Measurements from ENCODE around the gene NPHP4.

The NPHP4 gene

GRCh38 chr1:5986018-5986417, 6.2 kb downstream of the NPHP4 start:
- Histone ChIP-seq H2AK5ac (ENCODE audit: low read length) (no peak overlapping the region), H2BK120ac (ENCODE audit: low read depth, low read length) (no peak overlapping the region), H3K79me1 (ENCODE audit: low read length) (peaks cover 2% of the 10 kb centered on the region), H3K79me2 (ENCODE audit: control insufficient read depth, insufficient read depth, low read length) (no peaks in the 10 kb centered on the region), H3K27me3 (ENCODE audit: insufficient read depth, low read length, poor library complexity) (peaks cover 2% of the 10 kb centered on the region), H3K56ac (ENCODE audit: low read length) (no peak overlapping the region), H3K9ac (ENCODE audit: low read length) (no peak overlapping the region), H3K18ac (ENCODE audit: low read length) (no peak overlapping the region), H2BK5ac (ENCODE audit: low read length) (no peak overlapping the region), H3K36me3 (ENCODE audit: control insufficient read depth, insufficient read depth, low read length) (no peaks in the 10 kb centered on the region), H3K23ac (ENCODE audit: low read length) (no peak overlapping the region), H3K4me1 (ENCODE audit: control insufficient read depth, low read depth, low read length) (peaks cover 4% of the 10 kb centered on the region), H4K8ac (ENCODE audit: low read depth, low read length) (no peak overlapping the region), H3K4me3 (ENCODE audit: low read length) (no peak overlapping the region), H3K27ac (ENCODE audit: low read depth, low read length) (no peak overlapping the region), H3K4me2 (ENCODE audit: low read length) (no peak overlapping the region), H4K5ac (ENCODE audit: low read length) (no peak overlapping the region), H2BK15ac (replicated peaks; ENCODE audit: low read depth) (no peak overlapping the region), H3K4ac (ENCODE audit: low read depth, low read length) (no peak overlapping the region)
- DNase-seq: no peak
- WGBS (ENCODE audit: extremely low coverage, insufficient coverage, low lambda C conversion rate): no CpG with 5 or more reads among the region's 13 CpGs

GRCh38 chr1:5985250-5985649, 7.0 kb downstream of the NPHP4 start:
- Histone ChIP-seq H3K36me3 (ENCODE audit: control insufficient read depth, insufficient read depth, low read length) (no peaks in the 10 kb centered on the region), H4K8ac (ENCODE audit: low read depth, low read length) (no peak overlapping the region), H3K4me2 (ENCODE audit: low read length) (no peak overlapping the region), H3K27me3 (ENCODE audit: insufficient read depth, low read length, poor library complexity) (no peaks in the 10 kb centered on the region), H3K18ac (ENCODE audit: low read length) (no peak overlapping the region), H3K4ac (ENCODE audit: low read depth, low read length) (no peak overlapping the region), H3K9ac (ENCODE audit: low read length) (no peak overlapping the region), H3K4me3 (ENCODE audit: low read length) (no peak overlapping the region), H3K56ac (ENCODE audit: low read length) (no peak overlapping the region), H3K79me2 (ENCODE audit: control insufficient read depth, insufficient read depth, low read length) (no peaks in the 10 kb centered on the region), H4K5ac (ENCODE audit: low read length) (no peak overlapping the region), H2AK5ac (ENCODE audit: low read length) (no peak overlapping the region), H2BK15ac (replicated peaks; ENCODE audit: low read depth) (no peak overlapping the region), H3K27ac (ENCODE audit: low read depth, low read length) (no peak overlapping the region), H3K23ac (ENCODE audit: low read length) (no peak overlapping the region), H3K79me1 (ENCODE audit: low read length) (peaks cover 2% of the 10 kb centered on the region), H3K4me1 (ENCODE audit: control insufficient read depth, low read depth, low read length) (peaks cover 4% of the 10 kb centered on the region), H2BK120ac (ENCODE audit: low read depth, low read length) (no peak overlapping the region), H2BK5ac (ENCODE audit: low read length) (no peak overlapping the region)
- WGBS (ENCODE audit: extremely low coverage, insufficient coverage, low lambda C conversion rate): no CpG with 5 or more reads among the region's 11 CpGs
- no peak for DNase-seq

GRCh38 chr1:5983361-5984103, 8.7 kb downstream of the NPHP4 start:
- Histone ChIP-seq H3K4me3 (ENCODE audit: low read length) (no peak overlapping the region), H2AK5ac (ENCODE audit: low read length) (no peak overlapping the region), H3K4me1 (ENCODE audit: control insufficient read depth, low read depth, low read length) (peaks cover 7% of the 10 kb centered on the region), H3K56ac (ENCODE audit: low read length) (no peak overlapping the region), H3K18ac (ENCODE audit: low read length) (no peak overlapping the region), H2BK5ac (ENCODE audit: low read length) (no peak overlapping the region), H2BK15ac (replicated peaks; ENCODE audit: low read depth) (no peak overlapping the region), H3K36me3 (ENCODE audit: control insufficient read depth, insufficient read depth, low read length) (no peaks in the 10 kb centered on the region), H3K4ac (ENCODE audit: low read depth, low read length) (no peak overlapping the region), H2BK120ac (ENCODE audit: low read depth, low read length) (no peak overlapping the region), H3K27me3 (ENCODE audit: insufficient read depth, low read length, poor library complexity) (no peaks in the 10 kb centered on the region), H3K23ac (ENCODE audit: low read length) (no peak overlapping the region), H4K8ac (ENCODE audit: low read depth, low read length) (no peak overlapping the region), H3K4me2 (ENCODE audit: low read length) (no peak overlapping the region), H3K79me1 (ENCODE audit: low read length) (peaks cover 2% of the 10 kb centered on the region), H3K79me2 (ENCODE audit: control insufficient read depth, insufficient read depth, low read length) (no peaks in the 10 kb centered on the region), H3K27ac (ENCODE audit: low read depth, low read length) (no peak overlapping the region), H3K9ac (ENCODE audit: low read length) (no peak overlapping the region), H4K5ac (ENCODE audit: low read length) (no peak overlapping the region)
- DNase-seq: no peak
- WGBS (ENCODE audit: extremely low coverage, insufficient coverage, low lambda C conversion rate): no CpG with 5 or more reads among the region's 6 CpGs

GRCh38 chr1:5982868-5983267, 9.4 kb downstream of the NPHP4 start:
- H2AK5ac ChIP-seq (ENCODE audit: low read length): no peak overlapping the region
- no peaks in the 10 kb centered on the region for H3K27me3 ChIP-seq (ENCODE audit: insufficient read depth, low read length, poor library complexity)
- DNase-seq: no peak
- H3K4me1 ChIP-seq (ENCODE audit: control insufficient read depth, low read depth, low read length): peaks cover 7% of the 10 kb centered on the region
- no peaks in the 10 kb centered on the region for H3K79me2 ChIP-seq (ENCODE audit: control insufficient read depth, insufficient read depth, low read length)
- H3K56ac ChIP-seq (ENCODE audit: low read length): no peak overlapping the region
- no CpG with 5 or more reads among the region's 5 CpGs for WGBS (ENCODE audit: extremely low coverage, insufficient coverage, low lambda C conversion rate)
- H3K18ac ChIP-seq (ENCODE audit: low read length): no peak overlapping the region
- H3K23ac ChIP-seq (ENCODE audit: low read length): no peak overlapping the region
- no peak overlapping the region for H2BK120ac ChIP-seq (ENCODE audit: low read depth, low read length)
- peaks cover 2% of the 10 kb centered on the region for H3K79me1 ChIP-seq (ENCODE audit: low read length)
- H2BK15ac ChIP-seq (replicated peaks; ENCODE audit: low read depth): no peak overlapping the region
- H2BK5ac ChIP-seq (ENCODE audit: low read length): no peak overlapping the region
- H4K8ac ChIP-seq (ENCODE audit: low read depth, low read length): no peak overlapping the region
- H4K5ac ChIP-seq (ENCODE audit: low read length): no peak overlapping the region
- H3K4me3 ChIP-seq (ENCODE audit: low read length): no peak overlapping the region
- H3K36me3 ChIP-seq (ENCODE audit: control insufficient read depth, insufficient read depth, low read length): no peaks in the 10 kb centered on the region
- no peak overlapping the region for H3K9ac ChIP-seq (ENCODE audit: low read length)
- no peak overlapping the region for H3K4me2 ChIP-seq (ENCODE audit: low read length)
- no peak overlapping the region for H3K4ac ChIP-seq (ENCODE audit: low read depth, low read length)
- H3K27ac ChIP-seq (ENCODE audit: low read depth, low read length): no peak overlapping the region

- Histone ChIP-seq H3K79me1 (ENCODE audit: low read length) (peaks cover 2% of the 10 kb centered on the region), H3K4me2 (ENCODE audit: low read length) (no peak overlapping the region), H3K4me1 (ENCODE audit: control insufficient read depth, low read depth, low read length) (peaks cover 7% of the 10 kb centered on the region), H3K4me3 (ENCODE audit: low read length) (no peak overlapping the region), H4K8ac (ENCODE audit: low read depth, low read length) (no peak overlapping the region), H3K56ac (ENCODE audit: low read length) (no peak overlapping the region), H3K18ac (ENCODE audit: low read length) (no peak overlapping the region), H3K4ac (ENCODE audit: low read depth, low read length) (no peak overlapping the region), H4K5ac (ENCODE audit: low read length) (no peak overlapping the region), H3K79me2 (ENCODE audit: control insufficient read depth, insufficient read depth, low read length) (no peaks in the 10 kb centered on the region), H2AK5ac (ENCODE audit: low read length) (no peak overlapping the region), H3K23ac (ENCODE audit: low read length) (no peak overlapping the region), H2BK5ac (ENCODE audit: low read length) (no peak overlapping the region), H2BK120ac (ENCODE audit: low read depth, low read length) (no peak overlapping the region), H3K9ac (ENCODE audit: low read length) (no peak overlapping the region), H3K27me3 (ENCODE audit: insufficient read depth, low read length, poor library complexity) (no peaks in the 10 kb centered on the region), H3K36me3 (ENCODE audit: control insufficient read depth, insufficient read depth, low read length) (no peaks in the 10 kb centered on the region), H2BK15ac (replicated peaks; ENCODE audit: low read depth) (no peak overlapping the region), H3K27ac (ENCODE audit: low read depth, low read length) (no peak overlapping the region)
- no CpG with 5 or more reads among the region's 4 CpGs for WGBS (ENCODE audit: extremely low coverage, insufficient coverage, low lambda C conversion rate)
- no peak for DNase-seq
These were observed 9.9 kb downstream of the NPHP4 start for GRCh38 chr1:5982276-5982675.

GRCh38 chr1:5981009-5981380, 11.2 kb downstream of the NPHP4 start:
- H3K4ac ChIP-seq (ENCODE audit: low read depth, low read length): no peak overlapping the region
- DNase-seq: no peak
- H3K79me1 ChIP-seq (ENCODE audit: low read length): no peaks in the 10 kb centered on the region
- H3K79me2 ChIP-seq (ENCODE audit: control insufficient read depth, insufficient read depth, low read length): no peaks in the 10 kb centered on the region
- H4K5ac ChIP-seq (ENCODE audit: low read length): peak overlapping the region; percentile 62
- no peak overlapping the region for H3K4me3 ChIP-seq (ENCODE audit: low read length)
- no peak overlapping the region for H4K8ac ChIP-seq (ENCODE audit: low read depth, low read length)
- no peak overlapping the region for H2BK120ac ChIP-seq (ENCODE audit: low read depth, low read length)
- no peak overlapping the region for H2AK5ac ChIP-seq (ENCODE audit: low read length)
- H3K18ac ChIP-seq (ENCODE audit: low read length): no peak overlapping the region
- peak overlapping the region; percentile 43 for H2BK5ac ChIP-seq (ENCODE audit: low read length)
- peak overlapping the region; percentile 82 for H3K56ac ChIP-seq (ENCODE audit: low read length)
- no peak overlapping the region for H3K27ac ChIP-seq (ENCODE audit: low read depth, low read length)
- WGBS (ENCODE audit: extremely low coverage, insufficient coverage, low lambda C conversion rate): no CpG with 5 or more reads among the region's 8 CpGs
- peaks cover 7% of the 10 kb centered on the region for H3K4me1 ChIP-seq (ENCODE audit: control insufficient read depth, low read depth, low read length)
- no peak overlapping the region for H2BK15ac ChIP-seq (replicated peaks; ENCODE audit: low read depth)
- H3K36me3 ChIP-seq (ENCODE audit: control insufficient read depth, insufficient read depth, low read length): peaks cover 1% of the 10 kb centered on the region
- peak overlapping the region; percentile 43 for H3K4me2 ChIP-seq (ENCODE audit: low read length)
- no peaks in the 10 kb centered on the region for H3K27me3 ChIP-seq (ENCODE audit: insufficient read depth, low read length, poor library complexity)
- H3K9ac ChIP-seq (ENCODE audit: low read length): peak overlapping the region; percentile 43
- no peak overlapping the region for H3K23ac ChIP-seq (ENCODE audit: low read length)
